Measurements from ENCODE around the gene CARS1.

DNA sequence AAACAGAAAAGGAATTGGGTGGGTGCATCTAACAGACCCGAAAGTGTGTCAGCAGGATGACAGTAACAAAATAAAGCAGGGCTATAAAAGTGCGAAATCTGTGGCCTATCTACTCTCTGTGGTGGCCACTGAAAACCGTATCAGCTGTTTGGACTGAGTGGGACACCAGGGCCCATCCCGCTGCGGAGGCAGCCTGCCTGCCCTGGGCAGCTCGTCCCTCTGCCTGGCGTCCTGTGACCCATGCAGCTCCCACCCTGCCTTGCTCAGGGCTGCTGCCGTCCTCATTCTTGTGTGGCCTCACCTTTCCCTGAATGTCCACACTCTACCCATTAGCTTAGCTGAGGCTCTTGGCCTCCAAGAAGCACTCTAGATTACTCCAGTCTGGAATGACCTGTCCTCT, 30.4 kb downstream of the CARS1 start:
- TF ChIP-seq POLR2AphosphoS5 (IDR thresholded peaks at IDR 0.05; ENCODE audit: low read depth, low read length) (no peak), FOXP2 (optimal IDR thresholded peaks at IDR 0.05; ENCODE audit: borderline replicate concordance, extremely low read depth, extremely low read length, insufficient read depth) (no peak), TAF1 (IDR thresholded peaks at IDR 0.05; ENCODE audit: borderline replicate concordance, insufficient read depth, low read length) (no peak)
